ENCODE measurements around the gene LPGAT1. TPM values are rescaled to one million over a fixed set of nuclear protein-coding genes. Genes with fewer than 3 reads are reported as not detected.
"Not testable (repeated sequence)": the region's sequence is repeated elsewhere in the genome, so short reads cannot be mapped to it uniquely, and the experiment has no call there.

Gene LPGAT1
- polyA plus RNA-seq, 10 donors, result 13.2 to 22.1 (median 17.7) TPM

DNA sequence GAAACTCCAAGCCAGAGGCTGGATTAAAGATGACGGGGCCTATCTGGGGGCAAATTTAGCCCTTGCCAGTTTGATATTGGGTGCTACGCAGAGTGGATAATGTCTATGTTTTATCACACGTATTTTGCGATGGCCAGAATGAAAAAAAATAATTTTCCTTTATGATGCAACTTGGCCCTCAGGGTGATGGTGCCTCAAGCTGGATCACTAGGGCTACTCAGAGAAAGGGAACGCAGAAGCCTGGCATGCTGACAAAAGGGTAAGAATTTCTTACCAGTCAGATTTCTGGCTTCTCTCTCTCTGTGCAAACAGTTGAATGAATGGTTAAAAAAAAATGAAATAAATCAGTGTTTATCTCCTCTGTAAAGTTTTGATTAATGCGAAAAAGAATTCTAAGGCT is 122.6 kb downstream of the LPGAT1 start:
- DNase-seq, result no peak

DNA sequence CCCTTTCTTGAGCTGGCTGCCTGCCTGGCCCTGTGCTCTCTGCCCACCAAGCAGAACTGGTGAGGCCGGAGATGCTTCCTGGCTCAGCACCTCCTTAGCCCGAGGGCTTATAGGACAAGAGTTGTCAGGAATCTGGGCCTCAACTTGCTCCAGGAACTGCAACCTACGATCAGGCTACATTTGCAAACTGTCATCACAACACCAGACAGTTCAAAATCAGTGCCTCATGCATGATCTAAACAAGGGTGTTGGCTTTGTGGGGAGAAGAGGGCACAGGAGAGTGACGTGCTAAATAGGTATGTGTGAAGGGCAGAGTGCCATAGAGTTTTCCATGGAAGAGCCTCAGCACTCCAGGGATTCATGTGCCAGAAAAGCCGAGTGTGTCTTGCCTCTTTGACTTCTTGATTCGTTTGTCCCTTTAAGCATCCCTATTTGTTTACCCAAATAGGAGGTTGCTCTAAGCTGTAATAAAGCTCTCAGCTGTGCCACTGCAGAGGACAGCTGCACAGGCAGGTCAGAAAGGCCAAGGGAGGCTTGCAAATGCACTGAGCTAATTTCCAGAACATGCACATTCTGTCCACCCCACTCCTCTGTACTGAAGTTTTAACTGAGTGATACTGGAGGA is 125.0 kb downstream of the LPGAT1 start:
- peak in 2 of 3 donors; percentile 44 to 51 for DNase-seq

DNA sequence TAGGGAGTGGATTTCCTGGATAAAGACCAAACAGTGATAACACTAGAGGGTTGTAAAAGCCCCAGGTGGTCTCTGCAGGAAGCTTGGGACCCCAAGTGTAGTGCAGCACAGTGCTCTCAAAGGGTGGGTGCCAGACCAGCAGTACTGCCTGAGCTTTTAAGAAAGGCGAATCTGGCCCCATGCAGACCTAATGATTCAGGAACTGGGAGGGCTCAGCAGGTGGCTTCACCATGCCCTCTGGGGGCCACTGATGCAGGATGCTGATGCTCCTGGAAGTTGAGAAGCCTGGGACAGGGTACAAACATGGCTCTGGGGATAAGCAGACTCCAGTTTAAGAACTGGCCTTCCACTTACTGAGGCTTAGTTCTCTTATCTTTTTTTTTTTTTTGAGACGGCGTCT is 126.0 kb downstream of the LPGAT1 start:
- DNase-seq, result no peak

DNA sequence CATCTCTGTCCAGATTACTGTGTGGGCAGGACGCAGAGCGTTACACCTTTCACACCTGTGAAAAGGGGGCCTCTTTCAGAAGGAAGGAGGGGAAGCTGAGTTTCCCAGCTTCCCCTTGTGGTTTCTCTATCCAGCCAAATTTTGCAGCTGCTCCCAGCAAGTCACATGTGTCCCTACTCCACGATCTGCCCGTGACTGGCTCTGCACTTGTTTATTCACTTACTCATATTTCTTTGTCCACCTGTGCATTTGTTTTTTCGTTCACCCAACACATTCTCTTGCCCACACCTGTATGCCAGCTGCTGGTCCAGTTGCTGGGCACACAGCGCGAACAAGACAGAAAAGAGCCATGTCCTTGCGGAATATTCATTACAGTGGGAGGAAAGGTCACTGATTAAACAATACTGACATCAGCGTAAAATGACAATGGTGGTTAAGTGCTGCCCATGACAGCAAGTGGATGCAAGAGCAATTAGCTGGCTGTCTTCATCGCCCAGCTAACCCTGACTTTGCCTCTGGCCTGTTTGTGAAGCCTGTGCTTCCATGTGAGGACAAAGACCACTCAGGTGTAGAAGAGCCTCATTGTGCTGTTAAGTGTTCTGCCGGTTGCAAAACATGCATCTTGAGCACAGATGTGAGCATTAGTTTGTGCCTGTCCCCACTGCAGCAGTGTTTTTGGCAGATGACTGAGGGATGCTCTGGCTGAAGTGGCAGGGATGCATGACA is 126.6 kb downstream of the LPGAT1 start:
- DNase-seq, result no peak

DNA sequence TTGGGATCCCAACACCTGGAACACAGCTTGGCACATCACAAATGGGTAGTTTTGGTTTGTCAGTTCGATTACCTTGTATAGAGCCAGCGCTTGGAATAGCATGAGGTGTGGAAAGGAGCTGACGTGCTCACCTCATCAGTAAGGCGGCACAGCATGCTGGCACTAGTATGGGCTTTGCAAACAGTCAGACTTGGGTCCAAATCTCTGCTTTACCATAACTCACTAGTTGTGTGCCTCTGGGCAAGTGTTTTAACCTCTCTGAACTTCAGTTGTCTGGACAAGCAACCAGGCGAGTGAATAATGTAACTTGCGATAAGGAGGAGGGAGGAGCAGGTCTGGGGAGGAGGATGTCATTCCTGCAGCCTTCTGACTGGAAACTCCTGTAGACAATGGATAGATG is 128.8 kb downstream of the LPGAT1 start:
- DNase-seq, result no peak

DNA sequence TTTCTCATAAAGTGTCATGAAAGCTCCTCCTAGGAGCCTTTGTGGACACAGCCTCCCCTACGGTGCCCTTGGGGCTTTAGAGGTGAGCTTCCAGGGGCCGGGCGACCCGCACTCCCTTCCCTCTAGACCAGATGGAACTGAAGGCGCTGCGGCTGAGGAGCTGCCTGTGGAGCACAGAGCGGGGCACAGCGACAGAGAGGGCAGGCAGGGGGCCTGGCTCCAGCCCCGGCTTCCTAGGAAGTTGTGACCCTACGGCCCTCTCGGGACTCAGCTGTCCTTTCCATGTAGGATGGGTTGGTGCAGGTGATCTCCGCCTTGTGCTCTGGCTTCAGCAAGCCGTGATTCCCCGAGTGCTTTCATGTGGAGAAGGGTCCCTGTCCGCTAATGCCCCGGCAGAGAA is 131.5 kb downstream of the LPGAT1 start:
- DNase-seq, result no peak

DNA sequence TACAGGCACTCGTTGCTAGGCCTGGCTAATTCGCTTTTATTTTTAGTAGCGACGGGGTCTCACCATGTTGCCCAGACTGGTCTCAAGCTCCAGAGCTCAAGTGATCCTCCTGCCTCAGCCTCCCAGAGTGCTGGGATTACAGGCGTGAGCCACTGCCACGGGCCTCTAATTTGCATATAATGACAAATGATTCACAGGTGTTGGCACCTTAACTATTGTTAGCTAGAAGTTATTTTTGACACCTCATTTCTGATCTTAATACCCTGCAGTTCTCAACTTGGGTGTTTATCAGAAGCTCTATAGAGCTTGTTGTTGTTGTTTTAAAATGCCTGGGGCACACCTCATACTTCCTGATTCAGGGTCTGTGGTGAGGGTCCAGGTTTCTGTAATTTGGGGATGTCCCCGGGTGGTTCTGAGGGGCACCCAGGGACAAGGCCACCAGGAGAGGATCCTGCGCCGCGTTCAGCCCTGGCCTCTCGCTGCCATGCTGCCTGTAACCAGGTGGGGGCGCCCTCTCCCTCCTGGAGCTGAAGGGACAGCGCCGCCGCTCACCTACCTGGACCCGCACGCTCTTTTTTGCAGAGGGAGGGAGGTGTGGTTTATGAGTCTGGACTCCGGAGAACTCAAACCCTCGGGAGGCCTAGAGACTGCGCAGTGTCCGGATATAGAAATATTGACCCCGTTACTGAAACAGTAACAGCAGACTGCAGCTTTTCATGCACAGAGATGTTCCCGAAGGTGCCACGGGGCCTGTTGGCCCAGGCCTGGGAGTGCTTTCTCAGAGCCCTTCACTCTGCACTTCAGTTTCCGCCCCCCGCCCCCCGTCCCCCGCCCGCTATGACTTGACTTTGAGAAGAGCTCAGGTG is 132.2 kb downstream of the LPGAT1 start:
- peak; percentile 26 to 73 (median 57) for DNase-seq

DNA sequence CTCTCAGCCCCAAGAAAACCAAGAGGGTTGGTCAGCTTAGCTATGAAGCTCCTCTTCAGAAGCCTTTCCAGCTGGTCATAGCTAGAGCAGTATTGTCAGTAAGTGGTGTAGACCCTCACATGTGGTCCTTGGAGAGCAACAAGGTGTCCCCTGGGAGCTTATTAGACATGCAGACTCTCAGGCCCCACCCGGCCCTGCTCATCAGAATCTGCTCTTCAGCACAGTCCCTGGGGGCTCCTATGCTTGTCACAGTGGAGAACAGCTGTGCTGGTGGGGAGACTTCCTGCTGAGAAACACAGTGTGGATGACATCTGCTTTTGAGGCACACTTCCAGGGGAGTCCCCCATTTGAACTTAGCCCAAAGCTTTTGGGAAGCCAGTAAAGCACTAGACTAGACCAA is 133.2 kb downstream of the LPGAT1 start:
- DNase-seq, result no peak

DNA sequence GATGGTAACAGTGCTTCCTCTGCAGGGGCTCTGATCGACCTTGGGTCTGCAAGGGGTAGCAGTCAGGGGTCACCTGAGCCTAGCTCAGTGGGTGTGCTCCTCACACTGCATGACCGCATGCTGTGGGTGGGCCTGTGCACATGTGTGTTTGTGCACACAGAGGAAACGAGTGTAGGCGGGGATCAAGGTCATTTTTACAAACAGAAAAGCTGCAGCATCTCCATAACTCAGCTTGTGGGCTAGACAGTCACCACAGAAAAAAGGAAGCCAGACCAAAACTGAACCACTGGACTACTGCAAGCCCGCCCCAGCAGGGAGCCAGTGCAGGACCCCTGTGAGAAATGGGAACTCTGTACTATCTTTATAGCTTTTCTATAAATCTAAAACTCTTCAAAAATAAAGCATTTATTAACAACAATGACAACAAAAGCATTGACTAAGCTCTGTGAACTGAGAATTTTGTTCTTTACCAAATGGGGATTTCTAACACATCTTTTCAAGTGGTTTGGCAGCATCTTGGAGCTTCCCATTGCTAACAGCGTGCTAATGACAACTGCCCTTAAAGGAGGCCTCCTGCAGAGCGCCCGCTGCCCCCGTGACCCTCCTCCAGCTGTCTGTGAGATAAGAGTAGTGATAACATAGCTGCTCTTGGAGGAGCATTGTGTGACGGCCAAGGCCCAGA is 135.3 kb downstream of the LPGAT1 start:
- no peak for DNase-seq

DNA sequence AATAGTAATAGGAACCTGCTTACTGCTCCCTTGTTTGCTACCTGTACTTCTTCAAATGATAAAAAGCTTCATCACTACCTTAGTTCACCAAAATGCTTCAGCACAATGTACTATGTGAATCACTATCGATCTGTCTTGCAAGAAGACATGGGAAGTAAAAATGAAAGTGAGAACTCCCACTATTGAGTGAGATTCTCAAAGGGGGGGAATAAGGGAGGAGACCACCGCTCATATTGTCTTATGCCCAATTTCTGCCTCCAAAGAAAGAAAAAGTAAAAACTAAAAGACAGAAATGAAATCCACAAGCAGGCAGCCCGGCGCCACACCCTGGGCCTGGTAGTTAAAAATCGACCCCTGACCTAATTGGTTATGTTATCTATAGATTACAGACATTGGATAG is 136.7 kb downstream of the LPGAT1 start:
- DNase-seq, result not testable (repeated sequence)

Other genes with a start within 250 kb of the LPGAT1 start
- 1 to 10 TPM; 3.9 to 9.9 (median 7.2) TPM for gene NEK2, start 155.1 kb downstream of the LPGAT1 start, polyA plus RNA-seq (ENCODE audit: insufficient read length in 10 of 10)
- gene INTS7, start 204.8 kb upstream of the LPGAT1 start, polyA plus RNA-seq (ENCODE audit: insufficient read length in 10 of 10), result 10 to 100 TPM in 8 of 10 donors, 1 to 10 TPM in 2; 7.9 to 20.1 (median 14.7) TPM
- gene DTL, start 205.0 kb upstream of the LPGAT1 start, polyA plus RNA-seq (ENCODE audit: insufficient read length in 10 of 10), result 10 to 100 TPM in 6 of 10 donors, 1 to 10 TPM in 4; 6.8 to 16.5 (median 10.8) TPM

Measured in muscle of back (tissue), 11 donors.